Activated CD4-positive, alpha-beta memory T cell treated with anti-CD3 and anti-CD28 coated beads for 36 hours (primary cell): Measurements from ENCODE around the gene CFAP91. TPM values are rescaled to one million over a fixed set of nuclear protein-coding genes. Genes with fewer than 3 reads are reported as not detected.

Experiments used
- CTCF ChIA-PET: fragments of 350-600 bp; sonication (Branson Sonifier 250); formaldehyde crosslinking; loops from one replicate; lab custom pipeline; 2021; ENCODE audit warnings: antibody characterized with exemption, inconsistent platforms; lab: Charles Lee
- POLR2A ChIA-PET: fragments of 350-600 bp; sonication (Branson Sonifier 250); formaldehyde crosslinking; loops from one replicate; lab custom pipeline; 2021; ENCODE audit warnings: antibody characterized with exemption; lab: Charles Lee
- DNase-seq: peaks from one replicate; pipeline ENCODE4 v3.0.0-alpha.2; 2020
- H3K27ac Mint-ChIP-seq: one replicate; pipeline ENCODE4 v1.8.0; 2021; ENCODE audit warnings: mixed read lengths
- H3K27me3 Mint-ChIP-seq: one replicate; pipeline ENCODE4 v1.8.0; 2021; ENCODE audit warnings: mixed read lengths
- H3K36me3 Mint-ChIP-seq: one replicate; pipeline ENCODE4 v1.8.0; 2021; ENCODE audit warnings: mixed read lengths
- H3K4me1 Mint-ChIP-seq: one replicate; pipeline ENCODE4 v1.8.0; 2021; ENCODE audit warnings: low read depth, mixed read lengths
- H3K4me3 Mint-ChIP-seq: one replicate; pipeline ENCODE4 v1.8.0; 2021; ENCODE audit warnings: mild to moderate bottlenecking, mixed read lengths
- H3K9me3 Mint-ChIP-seq: one replicate; pipeline ENCODE4 v1.8.0; 2021; ENCODE audit warnings: mixed read lengths
- intact Hi-C: fragments of 100-400 bp; cut with micrococcal nuclease; formaldehyde crosslinking; loops from one replicate; pipeline ENCODE4 v1.15.1; 2023
- total RNA-seq, 2 experiments: library from RNA; stranded (reverse); gene quantifications; one replicate each; pipeline ENCODE4 v1.2.3, GENCODE V29; 2021

CFAP91 gene
- total RNA-seq, 2 experiments from 2014 or later = 0.29 to 0.31 TPM

GRCh38 chr3:119723022-119723421, 20.2 kb downstream of the CFAP91 start:
- ChIA-PET POLR2A (no interaction called here), CTCF (interaction anchor here (0.6 kb wide), 1 partner anchor 522 kb away, joined by 4 read pairs; no protein-coding TSS in a partner anchor)
- no peak overlapping the region for H3K27ac Mint-ChIP-seq
- no peaks in the 10 kb centered on the region for H3K9me3 Mint-ChIP-seq
- H3K36me3 Mint-ChIP-seq = no peaks in the 10 kb centered on the region
- H3K27me3 Mint-ChIP-seq = no peaks in the 10 kb centered on the region
- intact Hi-C loops = no loop called here
- no peak overlapping the region for H3K4me3 Mint-ChIP-seq
- DNase-seq = no peak
- no peaks in the 10 kb centered on the region for H3K4me1 Mint-ChIP-seq

GRCh38 chr3:119726909-119727308, 24.1 kb downstream of the CFAP91 start:
- Mint-ChIP-seq H3K27ac (no peak overlapping the region), H3K9me3 (no peaks in the 10 kb centered on the region), H3K27me3 (no peaks in the 10 kb centered on the region), H3K4me1 (peaks cover 2% of the 10 kb centered on the region), H3K4me3 (no peak overlapping the region), H3K36me3 (no peaks in the 10 kb centered on the region)
- intact Hi-C loops = no loop called here
- ChIA-PET CTCF (no interaction called here), POLR2A (no interaction called here)
- DNase-seq = no peak

- DNase-seq = no peak
- Mint-ChIP-seq H3K36me3 (no peaks in the 10 kb centered on the region), H3K4me3 (no peak overlapping the region), H3K9me3 (no peaks in the 10 kb centered on the region), H3K27me3 (no peaks in the 10 kb centered on the region), H3K4me1 (peaks cover 2% of the 10 kb centered on the region), H3K27ac (no peak overlapping the region)
- intact Hi-C loops = no loop called here
- CTCF ChIA-PET = no interaction called here
- POLR2A ChIA-PET = no interaction called here
These were observed 27.2 kb downstream of the CFAP91 start for GRCh38 chr3:119729996-119730395.

GRCh38 chr3:119731560-119732343, 28.9 kb downstream of the CFAP91 start:
- peaks cover 2% of the 10 kb centered on the region for H3K4me1 Mint-ChIP-seq
- H3K27me3 Mint-ChIP-seq = no peaks in the 10 kb centered on the region
- DNase-seq = no peak
- intact Hi-C loops = no loop called here
- no peaks in the 10 kb centered on the region for H3K9me3 Mint-ChIP-seq
- H3K4me3 Mint-ChIP-seq = no peak overlapping the region
- no peaks in the 10 kb centered on the region for H3K36me3 Mint-ChIP-seq
- POLR2A ChIA-PET = no interaction called here
- CTCF ChIA-PET = no interaction called here
- H3K27ac Mint-ChIP-seq = no peak overlapping the region

GRCh38 chr3:119733812-119734211, 31.0 kb downstream of the CFAP91 start:
- ChIA-PET POLR2A (no interaction called here), CTCF (no interaction called here)
- Mint-ChIP-seq H3K9me3 (no peaks in the 10 kb centered on the region), H3K4me3 (no peak overlapping the region), H3K27ac (no peak overlapping the region), H3K4me1 (peaks cover 2% of the 10 kb centered on the region), H3K36me3 (no peaks in the 10 kb centered on the region), H3K27me3 (no peaks in the 10 kb centered on the region)
- intact Hi-C loops = no loop called here
- no peak for DNase-seq

GRCh38 chr3:119738741-119739140, 35.9 kb downstream of the CFAP91 start:
- DNase-seq = no peak
- H3K27me3 Mint-ChIP-seq = peaks cover 13% of the 10 kb centered on the region
- CTCF ChIA-PET = no interaction called here
- H3K4me3 Mint-ChIP-seq = no peak overlapping the region
- H3K36me3 Mint-ChIP-seq = no peaks in the 10 kb centered on the region
- H3K27ac Mint-ChIP-seq = no peak overlapping the region
- POLR2A ChIA-PET = no interaction called here
- H3K9me3 Mint-ChIP-seq = no peaks in the 10 kb centered on the region
- no peaks in the 10 kb centered on the region for H3K4me1 Mint-ChIP-seq
- intact Hi-C loops = no loop called here

- Mint-ChIP-seq H3K9me3 (no peaks in the 10 kb centered on the region), H3K36me3 (no peaks in the 10 kb centered on the region), H3K4me3 (no peak overlapping the region), H3K27ac (no peak overlapping the region), H3K27me3 (peaks cover 15% of the 10 kb centered on the region), H3K4me1 (no peaks in the 10 kb centered on the region)
- CTCF ChIA-PET = no interaction called here
- DNase-seq = no peak
- POLR2A ChIA-PET = no interaction called here
- intact Hi-C loops = no loop called here
These were observed 39.1 kb downstream of the CFAP91 start for GRCh38 chr3:119741657-119742590.

- Mint-ChIP-seq H3K4me1 (no peaks in the 10 kb centered on the region), H3K36me3 (no peaks in the 10 kb centered on the region), H3K9me3 (no peaks in the 10 kb centered on the region), H3K27me3 (peaks cover 21% of the 10 kb centered on the region), H3K27ac (no peak overlapping the region), H3K4me3 (no peak overlapping the region)
- no peak for DNase-seq
- ChIA-PET POLR2A (no interaction called here), CTCF (no interaction called here)
- intact Hi-C loops = no loop called here
These were observed 41.1 kb downstream of the CFAP91 start for GRCh38 chr3:119743921-119744320.

GRCh38 chr3:119745942-119746341, 43.1 kb downstream of the CFAP91 start:
- Mint-ChIP-seq H3K36me3 (no peaks in the 10 kb centered on the region), H3K27ac (no peak overlapping the region), H3K4me1 (no peaks in the 10 kb centered on the region), H3K27me3 (peaks cover 18% of the 10 kb centered on the region), H3K4me3 (no peak overlapping the region), H3K9me3 (no peaks in the 10 kb centered on the region)
- CTCF ChIA-PET = no interaction called here
- POLR2A ChIA-PET = no interaction called here
- DNase-seq = no peak
- intact Hi-C loops = no loop called here

- no peak overlapping the region for H3K4me3 Mint-ChIP-seq
- no peaks in the 10 kb centered on the region for H3K9me3 Mint-ChIP-seq
- ChIA-PET POLR2A (no interaction called here), CTCF (no interaction called here)
- no peaks in the 10 kb centered on the region for H3K4me1 Mint-ChIP-seq
- H3K27me3 Mint-ChIP-seq = peaks cover 18% of the 10 kb centered on the region
- no peaks in the 10 kb centered on the region for H3K36me3 Mint-ChIP-seq
- DNase-seq = no peak
- intact Hi-C loops = no loop called here
- H3K27ac Mint-ChIP-seq = no peak overlapping the region
These were observed 43.6 kb downstream of the CFAP91 start for GRCh38 chr3:119746423-119746822.

- Mint-ChIP-seq H3K9me3 (no peaks in the 10 kb centered on the region), H3K4me1 (no peaks in the 10 kb centered on the region), H3K4me3 (no peak overlapping the region), H3K36me3 (no peaks in the 10 kb centered on the region), H3K27ac (no peak overlapping the region), H3K27me3 (peaks cover 17% of the 10 kb centered on the region)
- DNase-seq = no peak
- intact Hi-C loops = no loop called here
- CTCF ChIA-PET = interaction anchor here (0.8 kb wide), 1 partner anchor 83 kb away, joined by 3 read pairs; no protein-coding TSS in a partner anchor
- POLR2A ChIA-PET = no interaction called here
These were observed 44.5 kb downstream of the CFAP91 start for GRCh38 chr3:119747357-119747756.

GRCh38 chr3:119748991-119749390, 46.2 kb downstream of the CFAP91 start:
- CTCF ChIA-PET = no interaction called here
- no peak overlapping the region for H3K27ac Mint-ChIP-seq
- no peak for DNase-seq
- intact Hi-C loops = no loop called here
- H3K4me1 Mint-ChIP-seq = no peaks in the 10 kb centered on the region
- H3K27me3 Mint-ChIP-seq = peaks cover 13% of the 10 kb centered on the region
- peaks cover 8% of the 10 kb centered on the region for H3K9me3 Mint-ChIP-seq
- H3K4me3 Mint-ChIP-seq = no peak overlapping the region
- no peaks in the 10 kb centered on the region for H3K36me3 Mint-ChIP-seq
- POLR2A ChIA-PET = no interaction called here
